Measurements from ENCODE around the gene PHLPP2.
"Not testable (repeated sequence)": the region's sequence is repeated elsewhere in the genome, so short reads cannot be mapped to it uniquely, and the experiment has no call there.

The PHLPP2 gene

DNA sequence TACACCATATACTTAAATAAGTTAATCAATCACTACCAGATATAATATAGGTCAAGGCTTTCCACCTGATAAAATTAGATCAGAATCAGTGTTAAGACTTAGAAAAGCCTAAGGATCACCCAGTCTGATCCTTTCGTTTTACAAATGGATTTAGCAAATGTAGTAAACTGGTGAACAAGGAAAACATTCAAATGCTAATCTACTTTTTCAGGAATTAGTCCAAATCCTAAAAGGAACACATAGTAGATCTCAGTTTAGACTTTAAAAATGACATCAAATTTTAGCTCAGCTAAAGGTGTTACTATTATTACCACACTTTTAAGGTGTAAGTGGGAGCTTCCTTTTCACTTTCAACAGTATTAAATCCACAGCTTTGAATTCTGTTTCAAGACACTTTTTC is 12.0 kb downstream of the PHLPP2 start:
- DNase-seq: no peak

DNA sequence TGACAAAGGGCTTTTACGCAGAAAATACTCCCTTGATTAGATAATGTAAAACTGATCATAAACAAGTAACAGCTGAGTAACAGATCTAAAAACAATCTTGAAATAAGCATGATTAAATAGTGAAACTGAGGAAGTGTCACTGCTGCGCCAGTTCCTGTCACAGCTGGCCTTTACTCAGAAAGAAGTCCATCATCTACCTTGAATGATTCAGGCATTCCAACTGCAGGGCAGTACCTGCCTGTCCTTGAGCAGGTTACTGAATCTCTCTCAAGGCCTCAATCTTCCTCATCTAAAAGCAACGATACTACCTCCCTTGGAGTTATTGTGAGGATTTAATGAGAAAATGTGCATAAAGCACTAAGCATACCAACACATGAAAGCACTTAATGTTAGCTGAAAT is 12.7 kb downstream of the PHLPP2 start:
- no peak for DNase-seq

GRCh38 chr16:71709229-71709781 is 15.2 kb downstream of the PHLPP2 start:
- DNase-seq: no peak

- no peak for DNase-seq
Measured at GRCh38 chr16:71708696-71709095, 15.8 kb downstream of the PHLPP2 start.

DNA sequence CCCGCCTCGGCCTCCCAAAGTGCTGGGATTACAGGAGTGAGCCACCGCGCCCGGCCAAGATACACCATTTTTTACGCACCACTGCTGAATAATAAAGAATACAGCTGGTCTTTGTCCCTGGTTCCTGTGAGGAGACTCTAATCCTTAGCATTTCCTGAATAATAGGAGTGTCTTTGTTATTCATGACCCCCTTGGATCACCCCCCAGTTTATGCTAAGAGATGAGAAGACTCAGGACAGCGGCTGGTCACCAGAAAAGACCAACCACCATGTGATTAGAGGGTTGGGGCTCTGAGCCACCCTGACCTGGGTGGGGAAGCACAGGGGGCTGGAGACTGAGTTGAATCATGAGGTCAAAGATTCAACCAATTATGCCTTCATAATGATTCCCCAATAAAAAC is 17.3 kb downstream of the PHLPP2 start:
- DNase-seq: no peak

DNA sequence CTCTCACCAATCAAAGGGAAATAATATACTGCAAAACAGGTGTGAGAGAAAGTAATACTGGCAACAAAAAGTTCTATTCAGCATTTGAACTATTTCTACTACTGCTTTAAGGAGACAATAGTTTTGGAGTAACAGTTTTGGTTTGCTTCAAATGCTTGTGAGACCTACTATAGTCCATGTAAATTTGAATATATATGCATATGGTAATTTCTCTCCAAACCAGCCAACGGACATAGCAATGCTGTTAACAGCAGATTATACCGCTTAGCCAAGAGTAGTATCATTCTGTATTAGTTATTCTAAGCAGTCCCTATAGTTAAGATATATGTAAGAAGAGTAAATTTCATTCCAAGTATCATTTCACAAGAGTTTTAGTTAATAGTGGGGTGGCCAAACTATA is 18.5 kb downstream of the PHLPP2 start:
- DNase-seq: no peak

DNA sequence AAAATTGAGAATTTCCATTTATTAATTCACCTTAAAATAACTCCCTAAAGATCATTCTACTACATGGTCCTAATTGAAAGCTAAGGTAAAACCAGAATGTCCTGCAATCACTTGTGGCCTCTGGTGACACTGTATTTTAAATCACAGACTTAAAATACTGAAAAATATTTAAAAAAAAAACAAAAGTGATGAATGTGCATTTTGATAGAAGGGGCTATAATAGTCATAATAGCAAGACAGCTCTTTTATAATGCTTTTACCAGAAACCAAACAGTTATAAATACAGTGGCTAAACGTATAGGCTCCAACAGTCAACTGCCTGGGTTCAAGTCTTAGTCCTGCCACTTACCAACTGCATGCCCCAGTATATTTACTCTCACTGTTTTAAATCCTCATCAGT is 21.2 kb downstream of the PHLPP2 start:
- no peak for DNase-seq

DNA sequence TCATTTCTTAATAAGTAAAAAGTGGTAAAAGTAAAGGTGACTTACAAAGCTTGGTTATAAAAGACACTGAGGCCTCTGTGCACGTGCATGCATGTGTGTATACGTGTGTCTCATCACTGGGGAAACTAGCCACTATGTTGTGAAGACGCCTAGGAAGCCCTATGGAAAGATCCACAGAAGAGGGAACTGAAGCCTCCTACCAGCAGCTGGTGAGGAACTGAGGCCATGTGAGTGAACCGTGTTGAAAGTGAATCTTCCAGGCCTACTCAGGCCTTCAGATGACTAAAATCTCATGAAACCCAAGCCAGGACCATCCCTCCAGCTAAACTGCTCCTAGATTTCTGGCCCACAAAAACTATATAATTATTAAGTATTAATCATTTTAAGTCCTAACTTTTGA is 23.7 kb downstream of the PHLPP2 start:
- DNase-seq: no peak

- DNase-seq: no peak
Measured at GRCh38 chr16:71698491-71698890, 26.0 kb downstream of the PHLPP2 start.

DNA sequence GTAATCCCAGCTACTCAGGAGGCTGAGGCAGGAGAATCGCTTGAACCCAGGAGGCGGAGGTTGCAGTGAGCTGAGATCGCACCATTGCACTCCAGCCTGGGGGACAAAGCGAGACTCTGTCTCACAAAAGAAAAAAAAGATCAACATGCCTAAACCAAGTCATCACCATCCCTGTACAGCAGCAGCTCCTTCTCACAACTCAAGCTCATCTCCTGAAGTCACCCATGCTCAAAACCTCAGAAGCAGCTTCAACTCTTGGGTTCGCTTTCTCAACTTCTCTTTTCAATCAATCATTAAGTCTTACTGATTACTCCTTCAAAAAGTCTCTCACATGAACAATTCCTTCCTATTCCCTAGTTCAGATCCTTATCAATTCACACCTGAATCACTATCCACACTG is 31.3 kb downstream of the PHLPP2 start:
- no peak for DNase-seq

GRCh38 chr16:71689901-71690300 is 34.6 kb downstream of the PHLPP2 start:
- no peak for DNase-seq

GRCh38 chr16:71687861-71688260 is 36.6 kb downstream of the PHLPP2 start:
- DNase-seq: no peak

DNA sequence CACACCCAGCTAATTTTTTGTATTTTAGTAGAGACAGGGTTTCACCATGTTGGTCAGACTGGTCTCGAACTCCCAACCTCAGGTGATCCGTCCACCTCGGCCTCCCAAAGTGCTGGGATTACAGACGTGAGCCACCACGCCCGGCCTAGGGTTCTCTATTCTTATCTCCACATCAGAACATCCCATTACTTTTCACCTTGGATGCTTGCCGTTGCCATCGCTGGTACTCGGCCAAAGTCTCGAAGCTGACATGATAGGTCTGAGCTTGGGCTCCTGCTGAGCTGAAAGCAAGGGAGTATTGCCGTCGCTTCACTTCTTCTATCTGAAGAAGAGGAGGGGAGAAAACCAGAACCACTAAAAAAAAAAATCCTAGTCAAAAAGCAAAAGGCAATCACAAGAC is 40.2 kb downstream of the PHLPP2 start:
- not testable (repeated sequence) for DNase-seq

DNA sequence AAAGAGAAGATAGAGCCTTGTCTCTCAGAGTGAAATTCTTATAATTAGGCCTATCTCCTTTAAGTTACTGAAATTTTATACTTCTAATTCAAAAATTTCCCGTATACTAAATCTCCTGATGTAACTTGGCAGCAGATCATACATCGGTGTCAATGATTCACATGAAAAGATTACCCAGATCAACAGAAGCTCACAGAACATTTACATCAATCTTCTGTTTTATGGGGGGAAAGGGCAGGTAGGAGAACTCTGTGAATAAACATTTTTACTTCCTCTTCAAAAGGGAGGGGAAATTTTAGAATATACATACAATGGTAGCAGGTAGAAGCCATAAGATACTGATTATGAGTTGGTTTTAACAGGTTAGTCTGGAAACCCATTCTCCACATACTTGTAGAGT is 43.1 kb downstream of the PHLPP2 start:
- DNase-seq: no peak

- no peak for DNase-seq
Measured at GRCh38 chr16:71676236-71676635, 48.3 kb downstream of the PHLPP2 start.

DNA sequence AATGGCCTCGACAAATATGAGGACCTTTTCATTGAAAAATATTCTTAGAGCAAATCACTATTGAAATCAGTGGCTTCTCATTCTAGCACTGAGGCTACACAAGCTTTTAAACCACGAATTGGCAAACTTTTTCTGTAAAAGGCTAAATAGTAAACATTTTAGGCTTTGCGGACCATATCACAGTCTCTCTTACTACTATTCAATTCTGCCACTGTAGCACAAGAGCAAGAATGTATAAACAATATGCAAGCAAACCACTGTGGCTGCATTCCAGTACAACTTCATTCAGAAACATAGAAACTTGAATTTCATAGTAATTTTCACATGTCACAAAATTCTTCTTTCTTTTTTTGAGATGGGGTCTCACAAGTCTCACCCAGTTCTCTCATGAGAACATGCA is 49.1 kb downstream of the PHLPP2 start:
- DNase-seq: no peak

DNA sequence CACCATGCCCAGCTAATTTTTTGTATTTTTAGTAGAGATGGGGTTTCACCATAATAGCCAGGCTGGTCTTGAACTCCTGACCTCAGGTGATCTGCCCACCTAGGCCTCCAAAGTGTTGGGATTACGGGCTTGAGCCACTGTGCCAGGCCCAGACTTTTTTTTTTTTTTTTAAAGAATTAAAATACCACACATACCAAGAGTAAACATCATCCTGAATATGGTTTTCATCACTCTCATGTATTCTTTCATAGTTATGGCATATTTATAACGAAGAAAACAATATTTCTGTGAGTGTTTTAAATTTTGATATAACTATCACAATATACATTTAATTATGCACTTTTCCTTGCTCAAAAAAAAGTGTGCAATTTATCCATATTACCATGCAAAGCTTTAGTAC is 50.3 kb downstream of the PHLPP2 start:
- no peak for DNase-seq

DNA sequence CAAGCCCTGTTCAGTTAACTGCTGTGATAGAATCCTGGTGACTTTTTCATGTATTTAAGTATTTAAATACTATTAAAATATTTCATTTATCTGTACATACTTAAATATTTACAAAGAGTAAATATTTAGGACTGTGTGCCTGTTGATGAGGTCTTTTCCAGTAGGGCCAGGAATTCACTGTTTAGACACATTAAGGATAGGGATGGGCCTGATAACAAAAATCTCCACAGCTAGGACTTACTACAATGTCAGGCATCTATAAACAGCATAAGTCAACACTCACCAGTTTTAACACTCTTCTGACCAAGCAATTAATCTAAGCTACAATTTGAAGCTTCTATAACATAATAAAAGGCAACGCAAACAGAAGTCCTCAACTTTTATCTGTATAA is 50.9 kb downstream of the PHLPP2 start:
- DNase-seq: no peak

- DNase-seq: no peak
Measured at GRCh38 chr16:71672803-71673581, 51.5 kb downstream of the PHLPP2 start.

GRCh38 chr16:71672125-71672524 is 52.4 kb downstream of the PHLPP2 start:
- DNase-seq: no peak

- no peak for DNase-seq
Measured at GRCh38 chr16:71671165-71671564, 53.3 kb downstream of the PHLPP2 start.

- no peak for DNase-seq
Measured at GRCh38 chr16:71670537-71670936, 54.0 kb downstream of the PHLPP2 start.

- DNase-seq: no peak
Measured at GRCh38 chr16:71669926-71670536, 54.5 kb downstream of the PHLPP2 start.

DNA sequence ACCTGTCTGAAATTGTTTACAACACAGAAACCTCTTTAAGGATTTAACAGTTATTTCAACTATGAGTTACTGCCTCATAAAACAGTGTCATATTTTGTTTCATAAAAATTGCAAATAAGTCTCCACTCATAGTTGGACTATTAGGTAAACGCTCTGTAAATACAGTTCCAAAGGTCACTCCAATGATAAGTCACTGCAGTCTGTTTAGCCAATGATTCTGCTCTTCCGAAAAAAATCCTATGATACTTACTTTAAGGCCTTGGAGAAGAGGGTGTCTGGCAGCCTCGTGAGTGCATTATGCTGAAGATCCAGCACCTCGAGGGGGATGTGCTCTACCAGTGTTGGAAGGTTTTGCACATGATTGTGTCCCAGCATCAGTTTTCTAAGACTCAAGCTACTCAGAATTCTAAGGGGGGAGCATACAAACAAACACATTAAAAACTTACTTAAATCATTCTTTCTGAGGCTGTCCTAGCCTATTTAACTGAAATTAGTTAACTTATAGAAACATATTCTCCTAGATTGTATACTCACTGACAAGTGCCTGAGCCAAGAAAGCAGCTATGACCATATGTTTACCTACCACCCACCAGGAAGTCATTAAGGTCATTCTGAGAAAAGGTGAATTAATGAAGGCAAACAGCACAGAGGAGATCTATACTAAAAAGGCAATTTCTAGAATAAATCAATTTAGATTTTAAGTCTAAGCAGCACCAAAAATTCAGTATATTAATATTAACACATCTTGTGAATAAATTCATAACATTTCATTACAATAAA is 57.4 kb downstream of the PHLPP2 start:
- DNase-seq: no peak
